Activated B cell treated with CpG ODN at 0.5 μM for 24 hours (primary cell): ENCODE measurements around the gene OR2C1. TPM values are rescaled to one million over a fixed set of nuclear protein-coding genes. Genes with fewer than 3 reads are reported as not detected.
A peak's percentile ranks its signal among the peaks of the same experiment; 100 is the strongest.

Experiments
- ATAC-seq: fragments of 200-7000 bp; cut with Tn5 transposase; one replicate; pipeline ENCODE4 v1.10.0; 2021; ENCODE audit warnings: low read depth, mild to moderate bottlenecking, moderate library complexity
- CTCF ChIA-PET: fragments of 350-600 bp; sonication (Branson Sonifier 250); formaldehyde crosslinking; loops from one replicate; lab custom pipeline; 2021; ENCODE audit warnings: antibody characterized with exemption; lab: Charles Lee
- POLR2A ChIA-PET: fragments of 350-600 bp; sonication (Branson Sonifier 250); formaldehyde crosslinking; loops from one replicate; lab custom pipeline; 2021; ENCODE audit warnings: antibody characterized with exemption; lab: Charles Lee
- DNase-seq: peaks from one replicate; pipeline ENCODE4 v3.0.0; 2022
- H3K27ac Mint-ChIP-seq: one replicate; pipeline ENCODE4 v1.8.0; 2020; ENCODE audit warnings: mixed read lengths
- H3K27me3 Mint-ChIP-seq: one replicate; pipeline ENCODE4 v1.8.0; 2021; ENCODE audit warnings: mixed read lengths
- H3K36me3 Mint-ChIP-seq: one replicate; pipeline ENCODE4 v1.8.0; 2021; ENCODE audit warnings: low read depth, mixed read lengths
- H3K4me1 Mint-ChIP-seq: one replicate; pipeline ENCODE4 v1.8.0; 2021; ENCODE audit warnings: mixed read lengths
- H3K4me3 Mint-ChIP-seq: one replicate; pipeline ENCODE4 v1.8.0; 2020; ENCODE audit warnings: mild to moderate bottlenecking, mixed read lengths
- H3K9me3 Mint-ChIP-seq: one replicate; pipeline ENCODE4 v1.8.0; 2020; ENCODE audit warnings: mixed read lengths
- CTCF ChIP-seq: fragments of 200-600 bp; IDR thresholded peaks from one replicate; pipeline ENCODE4 v1.8.0; 2022; ENCODE audit warnings: antibody characterized with exemption, mild to moderate bottlenecking
- intact Hi-C: fragments of 100-400 bp; cut with micrococcal nuclease; formaldehyde crosslinking; loops from one replicate; pipeline ENCODE4 v1.15.1; 2024
- total RNA-seq: library from RNA; stranded (reverse); gene quantifications from 2 replicates; pipeline ENCODE4 v1.2.3, GENCODE V29; 2022

Gene OR2C1
- total RNA-seq, 1 donor from 2014 or later, result 0.80 TPM

GRCh38 chr16:3400779-3401688 lies 45.3 kb downstream of the OR2C1 start, which contains the start of the genes ZNF174 and ZSCAN32:
ZNF174 (plus strand) TSS chr16:3401215; CDS start chr16:3402005, 790 bp downstream.
ZSCAN32 (minus strand) TSS chr16:3401004; CDS start chr16:3397557, 3,447 bp downstream.
- peak; percentile 96 for DNase-seq
- Mint-ChIP-seq H3K4me1 (peaks cover 45% of the 10 kb centered on the region), H3K4me3 (peak within 1 kb of the TSS; percentile 87), H3K36me3 (peaks cover 53% of the 10 kb centered on the region), H3K27ac (peak within 1 kb of the TSS; percentile 76), H3K27me3 (no peaks in the 10 kb centered on the region), H3K9me3 (peaks cover 1% of the 10 kb centered on the region)
- ChIA-PET CTCF (interaction anchor here (0.8 to 1.5 kb wide), 4 partner anchors 56 to 118 kb away, joined by 3 to 6 read pairs (median 4); no protein-coding TSS in a partner anchor), POLR2A (interaction anchor here (0.6 to 2.5 kb wide), 24 partner anchors 9 to 1676 kb away, joined by 3 to 30 read pairs (median 4); partner anchors contain the start of genes NAA60, TIGD7, TRAP1 and ZNF200)
- TF ChIP-seq CTCF, result no peak
- peak; percentile 98 for ATAC-seq
- intact Hi-C loops, result loop anchor here (1.0 to 2.0 kb wide), 9 partner anchors 36 to 479 kb away; partner anchors contain the start of genes CREBBP, NAA60, TIGD7 and ZNF200

DNA sequence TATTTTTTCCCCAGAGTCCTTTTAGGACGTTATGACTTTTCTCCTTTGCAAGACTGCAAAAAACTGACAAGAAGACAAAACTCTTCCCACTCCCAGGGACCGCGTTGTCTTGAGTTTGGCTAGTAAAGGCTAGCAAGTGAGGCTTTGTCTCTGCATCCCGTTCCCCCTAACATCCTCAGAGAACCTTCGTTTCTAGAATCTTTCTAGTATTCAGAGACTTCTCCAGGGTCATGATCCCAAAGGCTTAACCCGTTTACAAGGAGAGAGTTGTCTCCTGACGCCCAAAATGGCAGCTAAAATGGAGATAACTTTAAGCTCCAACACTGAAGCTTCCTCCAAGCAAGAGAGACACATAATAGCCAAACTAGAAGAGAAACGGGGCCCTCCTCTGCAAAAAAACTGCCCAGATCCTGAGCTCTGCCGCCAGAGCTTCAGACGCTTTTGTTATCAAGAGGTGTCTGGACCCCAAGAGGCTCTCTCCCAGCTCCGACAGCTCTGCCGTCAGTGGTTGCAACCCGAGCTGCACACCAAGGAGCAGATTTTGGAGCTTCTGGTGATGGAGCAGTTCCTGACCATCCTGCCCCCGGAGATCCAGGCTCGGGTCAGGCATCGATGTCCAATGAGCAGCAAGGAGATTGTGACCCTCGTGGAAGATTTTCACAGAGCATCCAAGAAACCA lies 46.2 kb downstream of the OR2C1 start:
- ATAC-seq (no peak), DNase-seq (no peak)
- H3K4me3 Mint-ChIP-seq, result peak overlapping the region; percentile 87
- H3K27me3 Mint-ChIP-seq, result no peaks in the 10 kb centered on the region
- intact Hi-C loops, result loop anchor here (1.0 to 2.0 kb wide), 9 partner anchors 37 to 478 kb away; partner anchors contain the start of genes CREBBP, NAA60, TIGD7 and ZNF200
- CTCF ChIA-PET, result interaction anchor here (0.6 to 1.5 kb wide), 4 partner anchors 15 to 119 kb away, joined by 3 to 6 read pairs (median 4); no protein-coding TSS in a partner anchor
- H3K27ac Mint-ChIP-seq, result peak overlapping the region; percentile 54
- TF ChIP-seq CTCF, result no peak
- H3K9me3 Mint-ChIP-seq, result peaks cover 7% of the 10 kb centered on the region
- H3K4me1 Mint-ChIP-seq, result peaks cover 39% of the 10 kb centered on the region
- POLR2A ChIA-PET, result interaction anchor here (0.6 to 2.5 kb wide), 16 partner anchors 8 to 1676 kb away, joined by 3 to 30 read pairs (median 6); partner anchors contain the start of genes NAA60, TIGD7, TRAP1 and ZNF213
- H3K36me3 Mint-ChIP-seq, result peaks cover 53% of the 10 kb centered on the region

Other genes with a start within 250 kb of the OR2C1 start
- not detected in 2 replicates for gene ZNF205, start 243.3 kb upstream of the OR2C1 start, total RNA-seq
- 5.6 and 5.7 TPM in 2 replicates for gene ZNF213, start 220.9 kb upstream of the OR2C1 start, total RNA-seq
- gene OR1F1, start 167.7 kb upstream of the OR2C1 start, total RNA-seq, result not detected in 2 replicates
- 13.6 and 15.1 TPM in 2 replicates for gene ZNF200, start 120.7 kb upstream of the OR2C1 start, total RNA-seq
- not detected in 2 replicates for gene MEFV, start 99.3 kb upstream of the OR2C1 start, total RNA-seq
- gene ZNF263, start 72.4 kb upstream of the OR2C1 start, total RNA-seq, result 42.7 and 42.9 TPM in 2 replicates
- gene TIGD7, start 50.5 kb upstream of the OR2C1 start, total RNA-seq, result 6.7 and 11.0 TPM in 2 replicates
- 84.0 and 97.9 TPM in 2 replicates for gene ZNF75A, start 50.4 kb upstream of the OR2C1 start, total RNA-seq
- gene ZSCAN32, start 45.1 kb downstream of the OR2C1 start, total RNA-seq, result 21.6 and 21.7 TPM in 2 replicates
- 9.0 and 10.4 TPM in 2 replicates for gene ZNF174, start 45.3 kb downstream of the OR2C1 start, total RNA-seq
- 3.6 and 4.2 TPM in 2 replicates for gene ZNF597, start 87.6 kb downstream of the OR2C1 start, total RNA-seq
- gene NAA60, start 87.8 kb downstream of the OR2C1 start, total RNA-seq, result 44.1 and 48.0 TPM in 2 replicates
- not detected in 2 replicates for gene C16orf90, start 139.6 kb downstream of the OR2C1 start, total RNA-seq
- gene CLUAP1, start 145.1 kb downstream of the OR2C1 start, total RNA-seq, result 8.5 and 10.5 TPM in 2 replicates
- 18.5 and 22.2 TPM in 2 replicates for gene NLRC3, start 221.5 kb downstream of the OR2C1 start, total RNA-seq